ENCODE measurements around the gene BAK1.
A peak's percentile ranks its signal among the peaks of the same experiment; 100 is the strongest.

DNA sequence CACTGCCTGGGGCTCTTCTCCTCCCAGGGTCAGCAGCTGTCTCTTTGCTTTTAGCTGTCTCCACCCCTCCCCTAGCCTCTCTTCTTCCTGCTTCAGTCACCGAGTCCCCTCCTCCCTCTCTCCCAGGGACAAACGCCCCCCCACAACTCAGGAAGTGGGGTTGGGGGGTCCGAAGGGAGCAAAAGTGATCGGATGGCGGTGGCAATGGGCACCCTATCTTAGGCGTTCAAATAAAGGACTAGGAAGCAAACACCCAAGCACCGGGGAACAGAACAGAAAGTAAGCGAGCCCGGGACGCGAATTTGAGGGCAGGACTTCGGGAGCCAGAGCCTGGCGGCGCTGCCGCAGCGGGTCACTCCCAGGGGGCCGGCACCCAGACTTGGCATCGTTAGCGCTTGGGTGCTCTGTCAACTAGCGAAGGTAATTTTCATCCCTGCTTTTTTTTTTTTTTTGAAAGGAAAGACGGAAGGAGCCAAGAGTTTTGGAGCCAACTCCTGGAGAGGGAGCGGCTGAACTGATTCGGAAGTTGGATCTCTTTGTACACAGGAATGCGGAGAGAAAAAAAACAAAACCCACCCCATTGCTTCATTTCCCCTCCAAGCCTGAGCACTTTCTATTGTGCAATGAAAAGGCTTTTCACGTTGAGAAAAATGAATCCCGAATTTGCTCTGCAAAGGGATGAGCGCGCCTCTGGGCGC lies 40.2 kb upstream of the BAK1 start:
- TF ChIP-seq, protein P1, sequence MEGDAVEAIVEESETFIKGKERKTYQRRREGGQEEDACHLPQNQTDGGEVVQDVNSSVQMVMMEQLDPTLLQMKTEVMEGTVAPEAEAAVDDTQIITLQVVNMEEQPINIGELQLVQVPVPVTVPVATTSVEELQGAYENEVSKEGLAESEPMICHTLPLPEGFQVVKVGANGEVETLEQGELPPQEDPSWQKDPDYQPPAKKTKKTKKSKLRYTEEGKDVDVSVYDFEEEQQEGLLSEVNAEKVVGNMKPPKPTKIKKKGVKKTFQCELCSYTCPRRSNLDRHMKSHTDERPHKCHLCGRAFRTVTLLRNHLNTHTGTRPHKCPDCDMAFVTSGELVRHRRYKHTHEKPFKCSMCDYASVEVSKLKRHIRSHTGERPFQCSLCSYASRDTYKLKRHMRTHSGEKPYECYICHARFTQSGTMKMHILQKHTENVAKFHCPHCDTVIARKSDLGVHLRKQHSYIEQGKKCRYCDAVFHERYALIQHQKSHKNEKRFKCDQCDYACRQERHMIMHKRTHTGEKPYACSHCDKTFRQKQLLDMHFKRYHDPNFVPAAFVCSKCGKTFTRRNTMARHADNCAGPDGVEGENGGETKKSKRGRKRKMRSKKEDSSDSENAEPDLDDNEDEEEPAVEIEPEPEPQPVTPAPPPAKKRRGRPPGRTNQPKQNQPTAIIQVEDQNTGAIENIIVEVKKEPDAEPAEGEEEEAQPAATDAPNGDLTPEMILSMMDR (IDR thresholded peaks at IDR 0.05): no peak
- peak in 2 of 3 donors; percentile 11 to 21 for TF ChIP-seq POLR2AphosphoS5 (IDR thresholded peaks at IDR 0.05)
- TF ChIP-seq POLR2A (IDR thresholded peaks at IDR 0.05): no peak
